ENCODE results near the gene CRYBB1. TPM values are rescaled to one million over a fixed set of nuclear protein-coding genes. Genes with fewer than 3 reads are reported as not detected.
A peak's percentile ranks its signal among the peaks of the same experiment; 100 is the strongest.

CRYBB1 gene
- total RNA-seq, 4 donors from 2014 or later = 1.1 to 6.4 TPM; not detected in 2

GRCh38 chr22:26610072-26610958 is 7.5 kb downstream of the CRYBB1 start:
- H3K4me1 ChIP-seq = no peaks in the 10 kb centered on the region
- WGBS, 2 donors (ENCODE audit: low coverage in 1 of 2) = 61% methylated on average over 12 of the region's 12 CpGs; no CpG with 5 or more reads in 1 of the 2 donors
- H3K27ac ChIP-seq = peak overlapping the region; percentile 5 to 61 (median 22)
- H3K9me3 ChIP-seq = no peaks in the 10 kb centered on the region
- H3K36me3 ChIP-seq = no peaks in the 10 kb centered on the region
- intact Hi-C loops (cut with DNase I; ENCODE audit: low total_unique reads) (no loop called here), in situ Hi-C loops (cut with MboI; ENCODE audit: low pct_ligation_motif_present in 1 of 4, low pct_unique_long_range_greater_than_20kb in 1 of 4, low sequenced_read_pairs in 3 of 4) (no loop called here)
- TF ChIP-seq POLR2A (IDR thresholded peaks at IDR 0.05) (no peak), POLR2AphosphoS5 (IDR thresholded peaks at IDR 0.05) (peak in 1 of 3 donors; percentile 45), CTCF (IDR thresholded peaks at IDR 0.05) (no peak)
- DNase-seq = peak; percentile 75
- no peak overlapping the region for H3K4me3 ChIP-seq
- H3K27me3 ChIP-seq = peaks cover 4% of the 10 kb centered on the region

GRCh38 chr22:26609287-26609686 is 8.5 kb downstream of the CRYBB1 start:
- Histone ChIP-seq H3K4me3 (no peak overlapping the region), H3K27me3 (peaks cover 1% of the 10 kb centered on the region), H3K9me3 (no peaks in the 10 kb centered on the region), H3K36me3 (no peaks in the 10 kb centered on the region), H3K4me1 (no peaks in the 10 kb centered on the region), H3K27ac (no peak overlapping the region)
- in situ Hi-C loops (cut with MboI; ENCODE audit: low pct_ligation_motif_present in 1 of 4, low pct_unique_long_range_greater_than_20kb in 1 of 4, low sequenced_read_pairs in 3 of 4) = no loop called here
- WGBS, 2 donors (ENCODE audit: low coverage in 1 of 2) = 79 to 90% methylated on average over 2 of the region's 2 CpGs
- TF ChIP-seq EP300 (IDR thresholded peaks at IDR 0.05; ENCODE audit: low read depth) (no peak), CTCF (IDR thresholded peaks at IDR 0.05) (no peak), POLR2A (IDR thresholded peaks at IDR 0.05) (no peak), POLR2AphosphoS5 (IDR thresholded peaks at IDR 0.05) (no peak)
- intact Hi-C loops (cut with DNase I; ENCODE audit: low total_unique reads) = no loop called here
- DNase-seq = no peak

- Histone ChIP-seq H3K9me3 (no peaks in the 10 kb centered on the region), H3K36me3 (no peaks in the 10 kb centered on the region), H3K27ac (no peak overlapping the region), H3K27me3 (no peaks in the 10 kb centered on the region), H3K4me1 (no peaks in the 10 kb centered on the region), H3K4me3 (no peak overlapping the region)
- in situ Hi-C loops (cut with MboI; ENCODE audit: low pct_ligation_motif_present in 1 of 4, low pct_unique_long_range_greater_than_20kb in 1 of 4, low sequenced_read_pairs in 3 of 4) = no loop called here
- TF ChIP-seq POLR2AphosphoS5 (IDR thresholded peaks at IDR 0.05) (no peak), POLR2A (IDR thresholded peaks at IDR 0.05) (no peak), EP300 (IDR thresholded peaks at IDR 0.05; ENCODE audit: low read depth) (no peak), CTCF (IDR thresholded peaks at IDR 0.05) (no peak)
- DNase-seq = no peak
- intact Hi-C loops (cut with DNase I; ENCODE audit: low total_unique reads) = no loop called here
- WGBS, 2 donors (ENCODE audit: low coverage in 1 of 2) = 30% methylated on average over 2 of the region's 2 CpGs; no CpG with 5 or more reads in 1 of the 2 donors
Observed at GRCh38 chr22:26608129-26608528, 9.7 kb downstream of the CRYBB1 start.

- intact Hi-C loops (cut with DNase I; ENCODE audit: low total_unique reads) = no loop called here
- H3K27me3 ChIP-seq = no peaks in the 10 kb centered on the region
- H3K4me1 ChIP-seq = no peaks in the 10 kb centered on the region
- no peaks in the 10 kb centered on the region for H3K36me3 ChIP-seq
- TF ChIP-seq POLR2A (IDR thresholded peaks at IDR 0.05) = no peak
- no peak for TF ChIP-seq CTCF (IDR thresholded peaks at IDR 0.05)
- no peak for TF ChIP-seq POLR2AphosphoS5 (IDR thresholded peaks at IDR 0.05)
- no peak for TF ChIP-seq EP300 (IDR thresholded peaks at IDR 0.05; ENCODE audit: low read depth)
- in situ Hi-C loops (cut with MboI; ENCODE audit: low pct_ligation_motif_present in 1 of 4, low pct_unique_long_range_greater_than_20kb in 1 of 4, low sequenced_read_pairs in 3 of 4) = no loop called here
- H3K27ac ChIP-seq = no peak overlapping the region
- H3K4me3 ChIP-seq = no peak overlapping the region
- 82 to 92% methylated on average over 4 of the region's 4 CpGs for WGBS, 2 donors (ENCODE audit: low coverage in 1 of 2)
- no peaks in the 10 kb centered on the region for H3K9me3 ChIP-seq
- no peak for DNase-seq
Observed at GRCh38 chr22:26606611-26607010, 11.2 kb downstream of the CRYBB1 start.

All from transverse colon (tissue), 4 donors.